ENCODE measurements around the gene UNC79.
A peak's percentile ranks its signal among the peaks of the same experiment; 100 is the strongest.

The UNC79 gene

GRCh38 chr14:93533437-93533836 is 102.7 kb downstream of the UNC79 start:
- TF ChIP-seq POLR2A (IDR thresholded peaks at IDR 0.05; ENCODE audit: low read depth, low read length) (no peak), TAF1 (IDR thresholded peaks at IDR 0.05; ENCODE audit: borderline replicate concordance, low read depth, low read length) (no peak), POLR2AphosphoS5 (IDR thresholded peaks at IDR 0.05; ENCODE audit: low read depth, low read length) (no peak)
- DNase-seq (ENCODE audit: insufficient read length) (no peak), FAIRE-seq (peak; percentile 27)

DNA sequence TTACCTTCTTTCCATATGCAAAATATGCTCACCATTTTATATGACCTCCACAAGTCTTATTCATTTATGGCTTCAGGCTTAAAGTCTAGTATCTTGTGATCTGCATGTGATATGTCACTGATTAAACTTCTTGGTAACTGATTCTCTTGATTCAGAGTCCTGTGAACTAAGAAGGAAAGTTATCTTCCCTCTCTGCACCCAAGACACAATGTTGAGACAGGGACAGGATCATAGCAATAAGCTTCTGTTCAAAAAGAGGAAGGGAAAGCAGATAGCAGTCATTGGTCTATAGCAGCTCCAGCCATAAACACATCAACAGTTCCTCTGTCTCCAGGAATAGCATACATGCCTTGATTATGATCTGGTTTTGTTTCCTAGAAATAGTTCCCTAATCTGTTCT is 103.1 kb downstream of the UNC79 start:
- TF ChIP-seq POLR2AphosphoS5 (IDR thresholded peaks at IDR 0.05; ENCODE audit: low read depth, low read length) (no peak), POLR2A (IDR thresholded peaks at IDR 0.05; ENCODE audit: low read depth, low read length) (no peak), TAF1 (IDR thresholded peaks at IDR 0.05; ENCODE audit: borderline replicate concordance, low read depth, low read length) (no peak)
- FAIRE-seq (peak; percentile 97), DNase-seq (ENCODE audit: insufficient read length) (no peak)

DNA sequence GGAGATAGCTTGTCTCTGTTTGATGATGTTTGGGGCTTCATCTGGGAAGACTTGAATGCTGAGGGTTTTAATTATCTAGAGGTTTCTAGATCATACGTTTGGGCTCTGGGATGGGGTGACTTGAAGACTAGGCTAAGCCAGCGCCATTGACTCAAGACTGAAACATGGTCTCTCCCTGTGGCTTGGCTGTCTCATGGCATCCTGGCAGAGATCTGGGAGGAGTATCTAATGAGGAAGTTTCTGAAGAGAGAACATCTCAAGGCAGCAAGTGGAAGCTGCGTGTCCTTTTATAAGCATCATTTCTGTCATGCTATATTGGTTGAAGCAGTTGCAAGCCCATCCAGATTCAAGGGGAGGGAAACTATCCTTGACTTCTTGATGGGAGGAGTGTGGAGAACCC is 104.8 kb downstream of the UNC79 start:
- FAIRE-seq = no peak
- no peak for TF ChIP-seq POLR2AphosphoS5 (IDR thresholded peaks at IDR 0.05; ENCODE audit: low read depth, low read length)
- no peak for TF ChIP-seq TAF1 (IDR thresholded peaks at IDR 0.05; ENCODE audit: borderline replicate concordance, low read depth, low read length)
- TF ChIP-seq POLR2A (IDR thresholded peaks at IDR 0.05; ENCODE audit: low read depth, low read length) = no peak

GRCh38 chr14:93536945-93537344 is 106.2 kb downstream of the UNC79 start:
- TF ChIP-seq POLR2AphosphoS5 (IDR thresholded peaks at IDR 0.05; ENCODE audit: low read depth, low read length) = no peak
- TF ChIP-seq TAF1 (IDR thresholded peaks at IDR 0.05; ENCODE audit: borderline replicate concordance, low read depth, low read length) = no peak
- TF ChIP-seq POLR2A (IDR thresholded peaks at IDR 0.05; ENCODE audit: low read depth, low read length) = no peak
- FAIRE-seq (peak; percentile 67), DNase-seq (ENCODE audit: insufficient read length) (no peak)

More for the DNA sequence above, 104.8 kb downstream of the UNC79 start:
- no peak for DNase-seq (ENCODE audit: insufficient read length)

GRCh38 chr14:93537951-93538350 is 107.2 kb downstream of the UNC79 start:
- no peak for DNase-seq (ENCODE audit: insufficient read length)
- no peak for FAIRE-seq
- TF ChIP-seq TAF1 (IDR thresholded peaks at IDR 0.05; ENCODE audit: borderline replicate concordance, low read depth, low read length) (no peak), POLR2AphosphoS5 (IDR thresholded peaks at IDR 0.05; ENCODE audit: low read depth, low read length) (no peak), POLR2A (IDR thresholded peaks at IDR 0.05; ENCODE audit: low read depth, low read length) (no peak)

DNA sequence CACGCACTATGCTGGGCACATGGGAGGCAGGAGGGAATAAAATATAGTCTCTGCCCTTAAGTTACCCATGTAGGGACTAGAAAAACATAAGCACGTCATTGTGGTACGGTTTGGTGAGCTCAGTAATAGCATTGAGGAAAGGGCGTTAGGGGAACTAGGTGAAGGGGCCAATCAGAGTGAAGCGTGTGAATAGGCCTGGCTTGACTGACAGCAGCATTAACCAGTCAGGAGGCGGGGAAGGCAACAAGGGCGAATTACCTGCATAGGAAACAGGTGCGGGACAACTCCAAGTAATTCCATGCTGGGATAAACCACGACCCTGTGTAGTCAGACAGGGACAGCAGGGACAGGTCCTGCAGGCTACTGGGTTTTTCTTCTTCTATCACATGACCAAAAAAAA is 107.7 kb downstream of the UNC79 start:
- TF ChIP-seq POLR2AphosphoS5 (IDR thresholded peaks at IDR 0.05; ENCODE audit: low read depth, low read length) (no peak), TAF1 (IDR thresholded peaks at IDR 0.05; ENCODE audit: borderline replicate concordance, low read depth, low read length) (no peak), POLR2A (IDR thresholded peaks at IDR 0.05; ENCODE audit: low read depth, low read length) (no peak)
- DNase-seq (ENCODE audit: insufficient read length) = no peak
- FAIRE-seq = no peak

- FAIRE-seq (no peak), DNase-seq (ENCODE audit: insufficient read length) (no peak)
- no peak for TF ChIP-seq POLR2AphosphoS5 (IDR thresholded peaks at IDR 0.05; ENCODE audit: low read depth, low read length)
- TF ChIP-seq TAF1 (IDR thresholded peaks at IDR 0.05; ENCODE audit: borderline replicate concordance, low read depth, low read length) = no peak
- no peak for TF ChIP-seq POLR2A (IDR thresholded peaks at IDR 0.05; ENCODE audit: low read depth, low read length)
Observed at GRCh38 chr14:93540235-93540634, 109.5 kb downstream of the UNC79 start.

GRCh38 chr14:93543766-93544165 is 113.0 kb downstream of the UNC79 start:
- TF ChIP-seq POLR2A (IDR thresholded peaks at IDR 0.05; ENCODE audit: low read depth, low read length) (no peak), TAF1 (IDR thresholded peaks at IDR 0.05; ENCODE audit: borderline replicate concordance, low read depth, low read length) (no peak), POLR2AphosphoS5 (IDR thresholded peaks at IDR 0.05; ENCODE audit: low read depth, low read length) (no peak)
- FAIRE-seq (no peak), DNase-seq (ENCODE audit: insufficient read length) (no peak)

GRCh38 chr14:93544212-93544611 is 113.5 kb downstream of the UNC79 start:
- FAIRE-seq = no peak
- TF ChIP-seq POLR2A (IDR thresholded peaks at IDR 0.05; ENCODE audit: low read depth, low read length) = no peak
- TF ChIP-seq TAF1 (IDR thresholded peaks at IDR 0.05; ENCODE audit: borderline replicate concordance, low read depth, low read length) = no peak
- no peak for TF ChIP-seq POLR2AphosphoS5 (IDR thresholded peaks at IDR 0.05; ENCODE audit: low read depth, low read length)
- DNase-seq (ENCODE audit: insufficient read length) = no peak

GRCh38 chr14:93546642-93547041 is 115.9 kb downstream of the UNC79 start:
- FAIRE-seq = no peak
- no peak for TF ChIP-seq TAF1 (IDR thresholded peaks at IDR 0.05; ENCODE audit: borderline replicate concordance, low read depth, low read length)
- no peak for TF ChIP-seq POLR2AphosphoS5 (IDR thresholded peaks at IDR 0.05; ENCODE audit: low read depth, low read length)
- no peak for TF ChIP-seq POLR2A (IDR thresholded peaks at IDR 0.05; ENCODE audit: low read depth, low read length)

DNA sequence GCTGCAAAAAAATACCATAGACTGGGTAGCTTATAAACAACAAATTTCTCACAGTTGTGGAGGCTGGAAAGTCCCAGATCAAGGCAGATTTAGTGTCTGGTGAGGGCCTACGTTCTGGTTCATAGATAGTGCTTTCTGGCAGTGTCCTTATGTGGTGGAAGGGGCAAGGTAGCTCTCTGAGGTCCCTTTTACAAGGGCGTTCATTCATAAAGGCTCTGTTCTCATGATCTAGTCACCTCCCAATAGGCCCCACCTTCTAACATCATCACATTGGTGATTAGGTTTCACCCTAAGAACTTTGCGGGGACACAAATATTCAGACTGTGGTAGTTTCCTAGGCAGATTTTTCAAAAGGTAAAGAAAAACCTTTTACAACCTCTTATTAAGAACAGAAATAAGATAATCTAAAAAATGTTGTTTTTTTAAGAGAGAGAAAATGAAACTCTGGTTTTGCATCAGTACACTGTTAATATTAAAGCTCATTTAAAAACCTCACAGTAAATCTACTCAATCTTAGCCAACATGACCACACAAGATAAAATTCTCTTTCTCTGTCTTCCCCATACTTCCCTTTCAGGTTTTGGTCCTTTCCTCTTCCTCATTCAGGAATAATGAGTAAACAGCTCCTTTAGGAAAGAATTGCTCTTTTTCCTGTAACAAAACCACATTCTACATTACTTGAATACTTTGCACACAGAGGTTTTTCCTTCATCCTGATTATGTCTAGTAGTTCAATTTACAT is 117.5 kb downstream of the UNC79 start:
- no peak for DNase-seq (ENCODE audit: insufficient read length)
- peak; percentile 50 for FAIRE-seq
- TF ChIP-seq TAF1 (IDR thresholded peaks at IDR 0.05; ENCODE audit: borderline replicate concordance, low read depth, low read length) = no peak
- TF ChIP-seq POLR2AphosphoS5 (IDR thresholded peaks at IDR 0.05; ENCODE audit: low read depth, low read length) = no peak
- TF ChIP-seq POLR2A (IDR thresholded peaks at IDR 0.05; ENCODE audit: low read depth, low read length) = no peak

More at GRCh38 chr14:93546642-93547041, 115.9 kb downstream of the UNC79 start:
- no peak for DNase-seq (ENCODE audit: insufficient read length)

DNA sequence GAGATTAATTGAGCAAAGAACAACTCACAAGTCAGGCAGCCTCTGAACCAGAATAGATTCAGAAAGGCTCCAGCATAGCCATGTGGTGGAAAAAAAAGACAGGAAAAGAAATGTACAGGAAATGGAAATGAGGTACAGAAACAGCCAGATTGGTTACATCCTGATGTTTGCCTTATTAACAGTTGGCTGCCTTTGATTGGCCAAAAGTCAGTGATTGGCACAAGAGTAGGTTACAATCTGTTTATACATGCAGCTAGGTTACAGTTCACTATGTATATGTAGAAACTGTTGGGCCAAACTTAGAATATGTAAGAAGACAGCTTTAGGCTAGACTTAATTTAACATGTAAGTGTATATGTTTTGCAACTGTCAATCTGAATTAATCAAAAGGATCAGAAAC is 118.9 kb downstream of the UNC79 start:
- DNase-seq (ENCODE audit: insufficient read length) (no peak), FAIRE-seq (no peak)
- TF ChIP-seq TAF1 (IDR thresholded peaks at IDR 0.05; ENCODE audit: borderline replicate concordance, low read depth, low read length) (no peak), POLR2AphosphoS5 (IDR thresholded peaks at IDR 0.05; ENCODE audit: low read depth, low read length) (no peak), POLR2A (IDR thresholded peaks at IDR 0.05; ENCODE audit: low read depth, low read length) (no peak)
